HepG2 (cell line): ENCODE data around the gene TUT7. TPM values are rescaled to one million over a fixed set of nuclear protein-coding genes. Genes with fewer than 3 reads are reported as not detected.

Experiments used
- ATAD3A ChIP-seq: sonication (generic); formaldehyde crosslinking; IDR thresholded peaks from 2 replicates; pipeline ENCODE4 v1.4.0; 2020; ENCODE audit warnings: missing genetic modification reagents
- BRCA1 ChIP-seq: sonication (generic); formaldehyde crosslinking; IDR thresholded peaks from 2 replicates; pipeline ENCODE4 v1.4.0; 2020; ENCODE audit warnings: missing genetic modification reagents
- DPF2 ChIP-seq: sonication (generic); formaldehyde crosslinking; IDR thresholded peaks from 2 replicates; pipeline ENCODE4 v1.4.0; 2020; ENCODE audit warnings: mild to moderate bottlenecking, low read depth, missing genetic modification reagents, borderline replicate concordance
- FIP1L1 ChIP-seq: fragments of 200-400 bp; formaldehyde crosslinking; IDR thresholded peaks from 2 replicates; pipeline ENCODE4 v1.6.1; 2018; ENCODE audit warnings: low read depth, mild to moderate bottlenecking, low read length, moderate library complexity, borderline replicate concordance; ENCODE audit not compliant: insufficient read depth
- MYNN ChIP-seq: sonication (generic); formaldehyde crosslinking; IDR thresholded peaks from 2 replicates; pipeline ENCODE4 v1.4.0; 2020; ENCODE audit warnings: mild to moderate bottlenecking, low read depth, missing genetic modification reagents
- NRL ChIP-seq: sonication (generic); formaldehyde crosslinking; IDR thresholded peaks from 2 replicates; pipeline ENCODE4 v1.5.0; 2020; ENCODE audit warnings: missing genetic modification reagents, mild to moderate bottlenecking, moderate library complexity, borderline replicate concordance
- RFX5 ChIP-seq: IDR thresholded peaks from 2 replicates; pipeline ENCODE4 v1.6.1; 2011; ENCODE audit warnings: low read depth, low read length, improper control_type of control experiment
- SETDB1 ChIP-seq: sonication (generic); formaldehyde crosslinking; IDR thresholded peaks from 2 replicates; pipeline ENCODE4 v1.5.1; 2020; ENCODE audit warnings: missing genetic modification reagents, mild to moderate bottlenecking, borderline replicate concordance
- SIX4 ChIP-seq: sonication (generic); formaldehyde crosslinking; IDR thresholded peaks from 2 replicates; pipeline ENCODE4 v1.4.0; 2020; ENCODE audit warnings: missing genetic modification reagents
- SMAD1 ChIP-seq: sonication (generic); formaldehyde crosslinking; IDR thresholded peaks from 2 replicates; pipeline ENCODE4 v1.4.0; 2020; ENCODE audit warnings: missing genetic modification reagents, low read depth, mild to moderate bottlenecking, borderline replicate concordance
- TOE1 ChIP-seq: sonication (generic); formaldehyde crosslinking; IDR thresholded peaks from 2 replicates; pipeline ENCODE4 v1.4.0; 2020; ENCODE audit warnings: mild to moderate bottlenecking, missing genetic modification reagents
- ZBTB38 ChIP-seq: sonication (generic); formaldehyde crosslinking; IDR thresholded peaks from 2 replicates; pipeline ENCODE4 v1.5.1; 2020; ENCODE audit warnings: mild to moderate bottlenecking, missing genetic modification reagents
- ZBTB8A ChIP-seq: sonication (generic); formaldehyde crosslinking; IDR thresholded peaks from 2 replicates; pipeline ENCODE4 v1.4.0; 2020; ENCODE audit warnings: mild to moderate bottlenecking, low read depth, missing genetic modification reagents, borderline replicate concordance
- ZC3H13 ChIP-seq: sonication (generic); formaldehyde crosslinking; IDR thresholded peaks from 2 replicates; pipeline ENCODE4 v1.8.1; 2023; ENCODE audit warnings: mild to moderate bottlenecking, missing genetic modification reagents, moderate library complexity
- ZNF572 ChIP-seq: sonication (generic); formaldehyde crosslinking; IDR thresholded peaks from 2 replicates; pipeline ENCODE4 v1.5.1; 2020; ENCODE audit warnings: mild to moderate bottlenecking, missing genetic modification reagents
- ZNF660 ChIP-seq: sonication (generic); formaldehyde crosslinking; IDR thresholded peaks from 2 replicates; pipeline ENCODE4 v1.5.1; 2020; ENCODE audit warnings: mild to moderate bottlenecking, low read depth, missing genetic modification reagents, borderline replicate concordance
- ZNF773 ChIP-seq: sonication (generic); formaldehyde crosslinking; IDR thresholded peaks from 2 replicates; pipeline ENCODE4 v1.4.0; 2020; ENCODE audit warnings: missing genetic modification reagents, borderline replicate concordance
- ZSCAN25 ChIP-seq: sonication (generic); formaldehyde crosslinking; IDR thresholded peaks from 2 replicates; pipeline ENCODE4 v1.8.0; 2022; ENCODE audit warnings: mild to moderate bottlenecking, missing genetic modification reagents
- polyA plus RNA-seq, 8 experiments: library from polyadenylated mRNA; depleted of rRNA in 3 of 8; stranded (reverse) in 7 of 8; unstranded in 1 of 8; fragments of >200 nt; fragmentation: Illumina TruSeq in 4 of 8; extraction: Trizol in 4 of 8; gene quantifications; 2 replicates each; pipeline versions ENCODE4 v1.2.1 to v1.2.3, GENCODE V29; 2011 to 2016; ENCODE audit warnings: low read depth in 4 of 8, missing spikeins in 1 of 8, mixed read lengths in 1 of 8; ENCODE audit not compliant: insufficient read depth in 1 of 8
- total RNA-seq, 5 experiments: library from RNA; depleted of rRNA; stranded (reverse); fragments of >200 nt; fragmentation: Illumina TruSeq; extraction: Trizol; gene quantifications; 2 replicates each; pipeline ENCODE4 v1.2.3, GENCODE V29; 2016; ENCODE audit warnings: low read depth in 1 of 5
- TF ChIP-seq, protein P1 (sequence below): sonication (generic); formaldehyde crosslinking; IDR thresholded peaks from 2 replicates; pipeline ENCODE4 v1.5.1; 2020; ENCODE audit warnings: mild to moderate bottlenecking, missing genetic modification reagents, borderline replicate concordance
- TF ChIP-seq, protein P2 (sequence below): sonication (generic); formaldehyde crosslinking; conservative IDR thresholded peaks from 2 replicates; pipeline ENCODE4 v1.4.0; 2020; ENCODE audit warnings: missing genetic modification reagents
- TF ChIP-seq, protein P3 (sequence below): sonication (generic); formaldehyde crosslinking; IDR thresholded peaks from 2 replicates; pipeline ENCODE4 v1.5.0; 2020; ENCODE audit warnings: missing genetic modification reagents, mild to moderate bottlenecking, borderline replicate concordance
- TF ChIP-seq, protein P4 (sequence below): sonication (generic); formaldehyde crosslinking; IDR thresholded peaks from 2 replicates; pipeline ENCODE4 v1.4.0; 2020; ENCODE audit warnings: low read depth, mild to moderate bottlenecking, missing genetic modification reagents
- TF ChIP-seq, protein P5 (sequence below): sonication (generic); formaldehyde crosslinking; IDR thresholded peaks from 2 replicates; pipeline ENCODE4 v1.8.1; 2023; ENCODE audit warnings: mild to moderate bottlenecking, moderate library complexity, missing genetic modification reagents

The TUT7 gene
- total and polyA plus RNA-seq, 2 of the 13 experiments (the other 11 are each of a cell fraction or from before 2014, with no cell fraction given), result 12.0 to 19.4 TPM

DNA sequence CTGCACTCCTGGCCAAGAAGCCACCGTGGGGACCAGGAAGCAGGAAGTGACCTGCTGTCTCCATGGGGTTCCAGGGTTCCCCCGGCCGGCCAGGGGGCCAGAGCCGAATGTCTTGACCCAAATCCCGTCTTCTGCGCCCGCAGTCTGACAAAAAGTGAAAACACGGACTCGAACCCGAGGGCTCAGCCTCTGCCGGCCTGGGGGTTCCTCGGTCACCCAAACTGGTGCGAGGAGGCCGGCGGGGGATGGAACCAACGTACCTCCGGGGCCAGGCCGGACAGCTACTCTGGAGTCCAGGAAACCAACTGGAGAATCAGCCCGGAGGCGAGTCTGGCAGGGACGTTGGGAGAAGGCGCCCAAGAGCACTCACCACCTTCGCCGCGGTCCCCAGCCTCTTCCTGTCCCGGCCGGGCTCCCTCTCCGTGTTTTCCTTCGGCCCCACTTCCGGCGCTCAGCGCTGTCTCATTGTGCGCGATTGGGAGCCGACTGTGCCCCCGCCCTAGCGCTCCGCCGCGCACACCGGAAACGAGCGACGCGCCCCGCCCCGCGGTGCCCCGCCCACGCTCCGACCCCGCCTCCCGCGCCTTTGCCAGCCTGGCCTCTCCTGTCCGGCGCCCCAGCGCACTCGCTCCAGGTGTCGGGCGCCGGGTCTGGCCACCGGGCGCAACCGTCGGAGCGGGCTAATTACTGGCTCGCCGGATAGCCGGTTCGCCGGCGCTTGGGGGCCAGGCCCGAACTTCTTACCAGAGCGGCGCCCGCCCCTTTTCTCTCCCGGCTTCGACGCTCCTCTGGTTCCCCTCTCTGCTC, at the start of gene TUT7 (continued):
- TF ChIP-seq ZNF773, result peak; percentile 14; the same call in 1 of the 2 replicates
- 0 out of 2 replicates have a peak, but pooled peaks have one; percentile 60 for TF ChIP-seq ZC3H13 (CRISPR knock-in tag)
- TF ChIP-seq, protein P1, sequence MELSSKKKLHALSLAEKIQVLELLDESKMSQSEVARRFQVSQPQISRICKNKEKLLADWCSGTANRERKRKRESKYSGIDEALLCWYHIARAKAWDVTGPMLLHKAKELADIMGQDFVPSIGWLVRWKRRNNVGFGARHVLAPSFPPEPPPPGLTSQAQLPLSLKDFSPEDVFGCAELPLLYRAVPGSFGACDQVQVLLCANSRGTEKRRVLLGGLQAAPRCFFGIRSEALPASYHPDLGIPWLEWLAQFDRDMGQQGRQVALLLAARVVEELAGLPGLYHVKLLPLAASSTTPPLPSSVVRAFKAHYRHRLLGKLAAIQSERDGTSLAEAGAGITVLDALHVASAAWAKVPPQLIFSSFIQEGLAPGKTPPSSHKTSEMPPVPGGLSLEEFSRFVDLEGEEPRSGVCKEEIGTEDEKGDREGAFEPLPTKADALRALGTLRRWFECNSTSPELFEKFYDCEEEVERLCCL (CRISPR knock-in tag), result peak; percentile 2; the same call in 1 of the 2 replicates
- TF ChIP-seq BRCA1 (CRISPR knock-in tag), result no peak
- no peak for TF ChIP-seq RFX5
- TF ChIP-seq ZSCAN25, result peak; percentile 34; the same call in 1 of the 2 replicates
- TF ChIP-seq TOE1 (CRISPR knock-in tag), result no peak
- no peak for TF ChIP-seq FIP1L1
- TF ChIP-seq DPF2 (CRISPR knock-in tag), result peak; percentile 16; the same call in 1 of the 2 replicates
- no peak for TF ChIP-seq ATAD3A (CRISPR knock-in tag)
- TF ChIP-seq ZBTB8A, result no peak
- TF ChIP-seq, protein P2, sequence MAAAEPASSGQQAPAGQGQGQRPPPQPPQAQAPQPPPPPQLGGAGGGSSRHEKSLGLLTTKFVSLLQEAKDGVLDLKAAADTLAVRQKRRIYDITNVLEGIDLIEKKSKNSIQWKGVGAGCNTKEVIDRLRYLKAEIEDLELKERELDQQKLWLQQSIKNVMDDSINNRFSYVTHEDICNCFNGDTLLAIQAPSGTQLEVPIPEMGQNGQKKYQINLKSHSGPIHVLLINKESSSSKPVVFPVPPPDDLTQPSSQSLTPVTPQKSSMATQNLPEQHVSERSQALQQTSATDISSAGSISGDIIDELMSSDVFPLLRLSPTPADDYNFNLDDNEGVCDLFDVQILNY (CRISPR knock-in tag), result 0 out of 2 replicates have a peak, but pooled peaks have one; percentile 19
- no peak for TF ChIP-seq SIX4 (CRISPR knock-in tag)
- peak; percentile 34; the same call in 1 of the 2 replicates for TF ChIP-seq ZNF572 (CRISPR knock-in tag)
- TF ChIP-seq, protein P3, sequence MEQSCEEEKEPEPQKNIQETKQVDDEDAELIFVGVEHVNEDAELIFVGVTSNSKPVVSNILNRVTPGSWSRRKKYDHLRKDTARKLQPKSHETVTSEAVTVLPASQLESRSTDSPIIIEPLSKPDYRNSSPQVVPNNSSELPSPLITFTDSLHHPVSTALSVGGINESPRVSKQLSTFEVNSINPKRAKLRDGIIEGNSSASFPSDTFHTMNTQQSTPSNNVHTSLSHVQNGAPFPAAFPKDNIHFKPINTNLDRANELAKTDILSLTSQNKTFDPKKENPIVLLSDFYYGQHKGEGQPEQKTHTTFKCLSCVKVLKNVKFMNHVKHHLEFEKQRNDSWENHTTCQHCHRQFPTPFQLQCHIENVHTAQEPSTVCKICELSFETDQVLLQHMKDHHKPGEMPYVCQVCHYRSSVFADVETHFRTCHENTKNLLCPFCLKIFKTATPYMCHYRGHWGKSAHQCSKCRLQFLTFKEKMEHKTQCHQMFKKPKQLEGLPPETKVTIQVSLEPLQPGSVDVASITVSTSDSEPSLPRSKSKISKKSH, result no peak
- TF ChIP-seq, protein P4, sequence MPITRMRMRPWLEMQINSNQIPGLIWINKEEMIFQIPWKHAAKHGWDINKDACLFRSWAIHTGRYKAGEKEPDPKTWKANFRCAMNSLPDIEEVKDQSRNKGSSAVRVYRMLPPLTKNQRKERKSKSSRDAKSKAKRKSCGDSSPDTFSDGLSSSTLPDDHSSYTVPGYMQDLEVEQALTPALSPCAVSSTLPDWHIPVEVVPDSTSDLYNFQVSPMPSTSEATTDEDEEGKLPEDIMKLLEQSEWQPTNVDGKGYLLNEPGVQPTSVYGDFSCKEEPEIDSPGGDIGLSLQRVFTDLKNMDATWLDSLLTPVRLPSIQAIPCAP, result 0 out of 2 replicates have a peak, but pooled peaks have one; percentile 31
- TF ChIP-seq MYNN (CRISPR knock-in tag), result no peak
- TF ChIP-seq, protein P5, sequence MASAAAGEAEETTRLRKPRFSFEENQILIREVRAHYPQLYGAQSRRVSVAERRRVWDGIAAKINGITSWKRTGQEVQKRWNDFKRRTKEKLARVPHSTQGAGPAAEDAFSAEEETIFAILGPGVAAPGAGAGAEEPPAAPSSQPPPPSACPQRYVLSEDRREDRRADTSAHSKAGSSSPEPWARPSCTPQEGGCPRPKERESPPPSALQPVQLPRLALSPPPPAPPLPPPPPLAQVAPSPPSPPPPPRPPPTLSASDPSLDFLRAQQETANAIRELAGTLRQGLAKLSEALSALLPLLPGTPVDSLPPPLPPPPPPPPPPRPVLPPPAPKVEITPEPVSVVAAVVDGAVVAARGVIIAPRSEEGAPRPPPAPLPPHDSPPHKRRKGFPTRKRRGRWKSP, result peak; percentile 88
- TF ChIP-seq SMAD1 (CRISPR knock-in tag), result no peak
- peak; percentile 68; the same call in 1 of the 2 replicates for TF ChIP-seq NRL
- TF ChIP-seq ZNF660, result no peak
- peak; percentile 69; the same call in 1 of the 2 replicates for TF ChIP-seq ZBTB38
- TF ChIP-seq SETDB1 (CRISPR knock-in tag), result no peak
